Measurements from ENCODE around the gene NENF. TPM values are rescaled to one million over a fixed set of nuclear protein-coding genes. Genes with fewer than 3 reads are reported as not detected.

Gene NENF
- total RNA-seq, 3 donors from 2014 or later (not counting 1 experiment from before 2014, with no cell fraction given): 7.2 to 14.0 (median 12.2) TPM

GRCh38 chr1:212415107-212415841 lies 17.4 kb upstream of the NENF start:
- no peaks in the 10 kb centered on the region for H3K9me3 ChIP-seq (ENCODE audit: control insufficient read depth, insufficient read depth, low read length)
- no peak for TF ChIP-seq CTCF (IDR thresholded peaks at IDR 0.05)
- Mint-ChIP-seq H3K4me1 (peaks cover 39 to 51% of the 10 kb centered on the region in 2 donors), H3K9me3 (no peaks in the 10 kb centered on the region), H3K36me3 (no peaks in the 10 kb centered on the region), H3K4me3 (peak overlapping the region; percentile 99), H3K27me3 (ENCODE audit: low read depth in 2 of 2) (no peaks in the 10 kb centered on the region), H3K27ac (peak overlapping the region; percentile 91 to 96)
- peak in 1 of 3 donors; percentile 6 for ATAC-seq
- H3K27me3 ChIP-seq (ENCODE audit: control insufficient read depth, insufficient read depth, low read length): no peaks in the 10 kb centered on the region
- H3K4me3 ChIP-seq (ENCODE audit: low read length): peak overlapping the region; percentile 61
- peak overlapping the region; percentile 71 for H3K27ac ChIP-seq (ENCODE audit: low read length)
- 22% methylated on average over 13 of the region's 13 CpGs for whole genome bisulfite sequencing (ENCODE audit: insufficient coverage)
- H3K36me3 ChIP-seq (ENCODE audit: control insufficient read depth, insufficient read depth, low read length): peaks cover 11% of the 10 kb centered on the region
- peak; percentile 21 to 22 for DNase-seq
- peaks cover 27% of the 10 kb centered on the region for H3K4me1 ChIP-seq (ENCODE audit: control insufficient read depth, insufficient read depth, low read length)
- intact Hi-C loops (cut with micrococcal nuclease): loop anchor here (1.0 kb wide), 1 partner anchor 17 kb away; the partner anchor contains the start of gene NENF

GRCh38 chr1:212421165-212421564 lies 11.6 kb upstream of the NENF start:
- Histone ChIP-seq H3K36me3 (ENCODE audit: control insufficient read depth, insufficient read depth, low read length) (no peaks in the 10 kb centered on the region), H3K27ac (ENCODE audit: low read length) (no peak overlapping the region), H3K4me3 (ENCODE audit: low read length) (no peak overlapping the region), H3K4me1 (ENCODE audit: control insufficient read depth, insufficient read depth, low read length) (no peaks in the 10 kb centered on the region), H3K27me3 (ENCODE audit: control insufficient read depth, insufficient read depth, low read length) (no peaks in the 10 kb centered on the region), H3K9me3 (ENCODE audit: control insufficient read depth, insufficient read depth, low read length) (no peaks in the 10 kb centered on the region)
- no peaks in the 10 kb centered on the region for H3K9me3 Mint-ChIP-seq
- H3K4me1 Mint-ChIP-seq: peaks cover 6% of the 10 kb centered on the region in 2 donors
- WGBS (ENCODE audit: insufficient coverage): no CpG with 5 or more reads among the region's 2 CpGs
- intact Hi-C loops (cut with micrococcal nuclease): no loop called here
- H3K4me3 Mint-ChIP-seq: no peak overlapping the region
- H3K27me3 Mint-ChIP-seq (ENCODE audit: low read depth in 2 of 2): peaks cover 15 to 18% of the 10 kb centered on the region in 2 donors
- no peaks in the 10 kb centered on the region for H3K36me3 Mint-ChIP-seq
- TF ChIP-seq CTCF (IDR thresholded peaks at IDR 0.05): no peak
- ATAC-seq: no peak
- H3K27ac Mint-ChIP-seq: no peak overlapping the region
- DNase-seq: no peak

- no peaks in the 10 kb centered on the region for H3K9me3 Mint-ChIP-seq
- H3K4me1 Mint-ChIP-seq: no peaks in the 10 kb centered on the region
- intact Hi-C loops (cut with micrococcal nuclease): no loop called here
- no peak overlapping the region for H3K4me3 ChIP-seq (ENCODE audit: low read length)
- no peak overlapping the region for H3K27ac Mint-ChIP-seq
- no peak overlapping the region for H3K27ac ChIP-seq (ENCODE audit: low read length)
- H3K27me3 Mint-ChIP-seq (ENCODE audit: low read depth in 2 of 2): peaks cover 15 to 25% of the 10 kb centered on the region in 2 donors
- 94% methylated on average over 2 of the region's 3 CpGs for whole genome bisulfite sequencing (ENCODE audit: insufficient coverage)
- H3K36me3 ChIP-seq (ENCODE audit: control insufficient read depth, insufficient read depth, low read length): no peaks in the 10 kb centered on the region
- DNase-seq (no peak), ATAC-seq (no peak)
- H3K9me3 ChIP-seq (ENCODE audit: control insufficient read depth, insufficient read depth, low read length): no peaks in the 10 kb centered on the region
- TF ChIP-seq CTCF (IDR thresholded peaks at IDR 0.05): no peak
- no peaks in the 10 kb centered on the region for H3K4me1 ChIP-seq (ENCODE audit: control insufficient read depth, insufficient read depth, low read length)
- H3K4me3 Mint-ChIP-seq: no peak overlapping the region
- no peaks in the 10 kb centered on the region for H3K36me3 Mint-ChIP-seq
- H3K27me3 ChIP-seq (ENCODE audit: control insufficient read depth, insufficient read depth, low read length): no peaks in the 10 kb centered on the region
Observed at GRCh38 chr1:212423879-212424278, 8.8 kb upstream of the NENF start.

All from natural killer cell (primary cell).